Hematopoietic multipotent progenitor cell treated with erythropoietin and hydrocortisone succinate and interleukin-3 and kit ligand, for 6 days (in vitro differentiated cells): Measurements from ENCODE around the gene C4BPA.

ENCODE experiments used
- DNase-seq: peaks from one replicate; pipeline ENCODE4 v3.0.0-alpha.2; 2015

C4BPA gene

DNA sequence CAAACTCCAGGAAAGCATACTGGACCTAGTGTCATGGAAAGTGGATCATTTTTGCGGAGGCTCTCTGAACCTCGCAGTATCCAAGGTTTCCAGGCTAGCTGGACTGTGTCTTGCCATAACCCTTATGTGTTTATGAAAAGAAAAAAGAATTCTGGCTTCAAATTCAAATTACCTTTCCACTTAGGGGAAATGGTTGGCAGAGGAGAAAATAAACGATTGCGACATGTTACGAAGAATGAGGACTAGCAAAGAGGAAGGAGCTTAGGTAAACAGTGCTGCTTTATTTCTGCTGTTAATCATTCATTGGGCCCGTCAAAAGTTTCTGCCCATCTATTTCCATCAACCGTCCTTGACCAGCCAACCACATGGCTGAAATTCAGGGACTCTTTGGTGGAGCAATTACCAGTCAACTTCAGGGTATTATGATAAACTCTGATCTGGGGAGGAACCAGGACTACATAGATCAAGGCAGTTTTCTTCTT, at the start of gene C4BPA:
Gene C4BPA (plus strand): TSS at position 342 of the 482 bp plus-strand sequence. CDS start 8,793 bp downstream, outside the sequence.
- peak; percentile 40 for DNase-seq

DNA sequence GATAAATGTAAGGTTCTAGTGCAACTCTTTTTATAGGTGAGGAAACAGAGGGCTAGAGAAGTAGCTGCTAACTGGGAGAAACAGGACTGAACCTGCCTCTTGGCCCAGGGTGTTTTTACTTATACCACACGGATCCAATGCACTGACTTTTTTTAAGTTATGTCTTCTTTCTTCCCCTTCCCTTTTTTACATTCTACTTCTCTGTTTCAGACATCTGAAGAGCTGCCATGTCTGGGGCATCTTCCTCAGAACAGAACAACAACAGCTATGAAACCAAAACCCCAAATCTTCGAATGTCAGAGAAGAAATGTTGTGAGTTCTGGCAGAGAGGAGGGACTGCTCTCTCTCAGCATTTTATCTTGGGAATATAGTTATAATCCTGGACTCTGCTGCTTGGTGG, 49.5 kb upstream of the C4BPA start:
- no peak for DNase-seq

DNA sequence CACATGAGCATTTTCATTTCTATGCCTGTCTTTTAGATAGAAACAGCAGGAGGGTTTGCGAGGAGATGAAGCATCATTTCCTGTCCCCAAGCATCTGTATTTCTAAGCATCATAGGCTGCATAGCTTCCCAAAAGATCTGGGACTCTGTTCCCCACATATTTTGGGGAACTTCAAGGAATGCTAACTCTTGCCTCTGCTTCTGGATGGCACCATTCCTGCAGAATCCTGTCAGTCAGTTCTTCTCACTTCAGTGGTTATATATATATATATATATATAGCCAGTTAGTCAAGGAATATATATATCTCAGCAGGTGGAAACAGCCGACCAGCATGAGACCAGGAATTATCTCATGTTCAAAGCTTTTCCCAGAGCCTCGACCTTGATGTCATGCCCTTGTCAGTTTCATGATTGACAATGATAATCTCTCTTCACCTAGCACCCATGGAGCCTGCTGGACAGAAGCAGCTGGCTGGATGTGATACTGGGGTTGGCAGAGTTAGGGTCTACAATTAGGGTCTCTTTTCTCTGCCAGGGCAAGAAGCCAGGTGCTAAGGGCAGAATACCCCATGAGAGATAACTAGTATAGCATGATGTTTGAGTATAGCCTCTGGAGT, 48.5 kb upstream of the C4BPA start:
- DNase-seq, result no peak

DNA sequence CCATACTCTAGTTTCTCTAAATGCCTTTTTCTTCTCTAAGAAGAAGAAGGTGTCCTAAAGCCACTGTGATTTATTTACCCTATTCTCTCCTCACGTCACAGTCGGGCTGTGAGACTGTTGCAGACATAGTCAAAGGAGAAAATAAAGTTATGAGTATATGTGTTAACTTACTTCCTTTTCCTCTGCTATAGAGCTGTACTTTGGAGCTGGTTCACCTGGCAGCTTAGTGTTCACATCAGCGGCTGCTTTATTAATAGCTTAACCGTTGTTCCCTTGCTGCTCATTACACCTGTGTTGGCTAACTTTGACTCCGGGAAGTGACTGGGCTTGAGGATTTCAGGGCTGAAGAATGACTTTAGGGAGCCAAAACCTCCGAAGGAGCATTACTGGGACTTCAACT, 47.4 kb upstream of the C4BPA start:
- no peak for DNase-seq

DNA sequence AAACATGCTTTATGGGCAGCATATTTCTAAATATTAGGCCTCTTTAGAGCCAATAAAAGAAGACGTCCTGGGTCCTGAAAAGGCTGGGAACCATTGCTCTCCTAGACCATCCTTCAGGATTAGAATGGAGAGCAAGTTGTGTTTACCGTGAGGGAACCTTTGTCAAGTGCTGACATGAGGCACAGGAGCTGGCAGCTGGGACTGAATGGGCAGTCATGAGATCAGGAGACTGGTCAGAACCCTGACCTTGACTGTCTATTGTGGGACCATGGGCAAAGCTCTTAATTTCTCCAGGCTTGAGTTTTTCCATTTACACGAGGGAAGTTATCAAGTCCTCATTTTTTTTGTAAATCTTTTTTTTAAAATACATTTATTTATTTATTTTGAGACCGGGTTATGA, 45.8 kb upstream of the C4BPA start:
- DNase-seq, result no peak

DNA sequence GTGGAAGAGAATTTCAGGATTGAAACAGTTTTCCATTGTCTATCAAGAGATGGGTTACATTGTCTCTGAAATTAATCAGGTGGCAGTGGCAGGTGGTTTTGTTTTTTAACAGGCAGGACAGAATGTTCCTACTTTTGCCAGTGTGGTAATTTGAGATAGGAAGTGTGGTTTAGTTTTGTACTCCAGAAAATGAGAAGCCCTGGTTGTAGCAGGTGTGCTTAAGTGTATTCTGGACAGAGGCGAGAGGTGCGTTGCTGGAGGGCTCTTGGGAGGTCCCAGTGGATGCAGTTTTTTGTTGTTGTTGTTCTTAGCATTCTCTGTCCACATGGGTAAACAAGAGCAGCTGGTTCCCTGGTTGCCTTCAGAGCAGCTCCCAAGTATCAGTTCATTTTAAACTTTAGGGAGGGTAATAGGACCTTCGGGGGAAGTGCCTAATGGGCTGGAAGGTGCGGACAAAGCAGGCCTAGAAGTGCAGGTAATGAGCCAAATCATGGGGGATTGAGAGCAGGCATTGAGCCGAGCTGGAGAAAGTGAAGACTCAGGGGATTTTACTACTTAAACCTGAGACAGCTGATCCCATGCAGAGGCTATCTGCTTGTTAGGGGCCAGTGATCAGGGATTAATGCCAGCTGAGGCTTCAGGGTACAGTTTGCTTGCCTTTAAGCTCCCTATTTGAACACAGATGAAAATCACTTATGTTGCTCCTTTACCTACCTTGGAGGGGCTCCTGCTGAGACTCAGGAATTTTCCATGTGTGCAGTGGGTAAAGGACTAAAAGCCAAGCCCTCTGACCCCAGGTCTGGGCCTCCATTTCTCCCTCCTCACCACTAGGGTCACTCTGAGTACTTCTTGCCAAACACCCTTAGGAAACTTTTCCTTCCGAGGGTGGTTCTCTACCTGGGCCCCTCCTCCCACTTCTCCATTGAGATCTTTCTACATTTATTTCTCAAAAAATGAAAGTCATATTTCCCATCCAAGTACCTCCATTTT, 44.9 kb upstream of the C4BPA start:
- DNase-seq, result peak; percentile 28

DNA sequence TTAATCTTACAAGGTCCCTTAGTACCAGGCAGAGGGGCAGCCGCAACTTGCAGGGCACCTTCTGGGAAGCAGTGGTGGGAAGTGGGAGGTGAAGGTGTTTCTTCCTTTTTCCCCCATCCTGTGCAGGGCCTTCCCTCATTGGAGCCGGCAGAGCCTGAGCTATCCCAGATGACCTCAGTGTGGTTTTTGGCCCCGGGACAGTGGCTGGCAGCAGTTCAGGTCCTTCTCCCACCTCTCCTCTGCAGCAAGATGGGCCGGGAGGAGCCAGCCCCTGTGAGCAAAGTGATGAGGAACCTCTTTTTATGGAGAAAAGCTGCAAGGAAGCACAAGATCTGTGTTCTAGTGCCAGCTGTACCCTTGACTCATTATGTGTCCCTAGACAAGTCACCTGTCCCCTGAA, 44.2 kb upstream of the C4BPA start:
- no peak for DNase-seq

DNA sequence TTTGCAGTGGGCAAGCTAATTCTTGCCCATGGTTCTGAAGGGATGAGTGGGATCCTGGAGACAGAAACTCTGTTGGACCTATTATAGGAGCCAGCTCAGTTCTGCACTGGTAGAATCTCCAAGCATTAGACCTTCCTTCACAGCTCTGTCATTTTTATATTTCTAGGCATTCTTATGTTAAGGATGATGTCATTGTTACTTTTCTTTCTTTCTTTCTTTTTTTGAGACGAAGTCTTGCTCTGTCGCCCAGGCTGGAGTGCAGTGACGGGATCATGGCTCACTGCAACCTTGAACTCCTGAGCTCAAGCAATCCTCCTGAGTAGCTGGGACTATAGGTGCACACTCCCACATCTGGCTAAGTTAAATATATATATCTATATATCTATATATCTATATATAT, 43.4 kb upstream of the C4BPA start:
- no peak for DNase-seq

DNA sequence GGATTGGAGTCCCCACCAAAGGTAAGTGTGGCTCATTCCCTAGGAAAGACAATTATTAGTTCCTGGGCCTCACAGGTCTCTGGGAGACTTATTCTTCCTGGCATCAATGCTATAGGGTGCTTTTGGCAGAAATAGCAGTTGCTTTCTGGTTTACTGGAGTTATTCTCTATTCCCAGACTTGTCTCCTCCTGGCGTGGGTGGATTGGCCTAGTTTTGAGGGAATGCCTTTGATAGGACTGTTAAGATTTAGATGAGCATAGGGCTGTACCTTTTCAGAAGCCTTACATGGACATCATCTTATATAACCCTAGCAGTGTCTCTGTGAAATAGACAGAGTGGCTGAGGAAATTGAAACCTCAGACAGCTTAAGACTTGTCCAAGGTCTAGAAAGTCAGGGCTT, 42.0 kb upstream of the C4BPA start:
- no peak for DNase-seq

DNA sequence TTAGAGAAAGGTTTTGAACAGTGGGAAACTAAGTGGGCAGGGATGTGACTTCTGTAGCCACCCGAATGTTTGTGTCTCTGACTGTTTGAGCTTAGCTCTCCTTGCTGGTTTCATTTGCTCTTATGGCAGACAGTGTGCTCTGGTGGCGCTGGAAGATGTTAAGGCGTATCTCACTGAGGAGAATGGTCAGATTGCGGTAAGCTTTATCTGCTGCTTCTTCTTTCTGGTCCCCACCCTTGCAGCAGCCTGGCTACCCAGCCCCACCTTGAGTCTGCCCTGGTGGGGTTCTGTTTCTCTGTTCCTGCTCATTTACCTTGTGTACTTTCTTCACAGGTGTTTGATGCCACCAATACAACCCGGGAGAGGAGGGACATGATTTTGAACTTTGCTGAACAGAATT, 41.0 kb upstream of the C4BPA start:
- peak; percentile 32 for DNase-seq

DNA sequence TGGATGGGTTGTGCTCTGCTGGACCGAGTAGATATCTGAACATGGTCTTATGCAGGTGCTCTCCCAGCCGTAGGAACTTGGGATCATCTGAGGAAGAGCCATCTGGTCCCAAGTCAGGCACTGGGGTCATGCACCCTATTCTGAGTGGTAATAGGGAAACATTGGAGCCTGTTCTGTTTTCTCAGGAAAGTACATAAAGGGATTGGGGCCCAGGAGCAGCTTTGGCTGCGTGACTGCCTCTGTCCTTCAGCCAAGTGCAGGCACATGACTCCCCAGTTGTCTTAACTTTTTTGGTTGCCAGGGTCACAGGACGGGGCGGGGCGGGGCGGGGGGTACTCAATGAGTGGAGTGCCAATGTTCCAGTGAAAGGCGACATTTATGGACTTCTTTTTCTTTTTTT, 39.5 kb upstream of the C4BPA start:
- DNase-seq, result no peak

DNA sequence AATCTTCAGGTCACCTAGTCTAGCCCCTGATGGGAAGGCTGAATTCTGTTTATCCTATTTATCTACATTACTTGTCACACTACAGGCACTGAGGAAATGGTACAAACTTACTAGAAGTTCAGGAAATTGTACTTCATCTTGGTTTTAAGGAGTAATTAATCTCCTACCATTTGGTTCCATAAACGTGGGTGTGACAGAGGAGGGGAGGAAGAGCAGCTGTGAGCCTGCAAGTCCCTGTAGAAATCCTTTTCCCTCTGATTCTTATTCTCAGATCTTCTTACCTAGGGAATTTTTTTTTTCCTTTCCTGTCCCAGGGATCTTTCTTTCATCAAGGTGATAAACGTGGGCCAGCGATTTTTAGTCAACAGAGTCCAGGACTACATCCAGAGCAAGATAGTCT, 36.8 kb upstream of the C4BPA start:
- no peak for DNase-seq

DNA sequence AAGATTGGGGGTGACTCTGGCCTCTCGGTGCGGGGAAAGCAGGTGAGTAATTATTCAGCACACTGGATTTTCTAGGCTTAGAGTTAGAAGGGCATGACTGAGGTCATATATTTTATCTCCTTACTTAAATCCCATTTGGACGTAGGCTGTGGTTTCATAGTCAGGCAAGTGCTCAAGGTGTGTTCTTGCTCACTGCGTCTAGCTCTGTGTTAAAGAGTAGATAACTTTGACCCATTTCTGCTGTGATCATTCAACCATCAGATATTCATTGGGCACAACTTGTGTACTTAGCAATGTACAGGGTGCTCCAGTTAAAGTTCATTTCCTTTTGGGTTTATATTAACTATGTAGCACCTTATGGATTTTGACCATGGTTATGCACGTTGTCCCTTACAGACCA, 36.4 kb upstream of the C4BPA start:
- no peak for DNase-seq

DNA sequence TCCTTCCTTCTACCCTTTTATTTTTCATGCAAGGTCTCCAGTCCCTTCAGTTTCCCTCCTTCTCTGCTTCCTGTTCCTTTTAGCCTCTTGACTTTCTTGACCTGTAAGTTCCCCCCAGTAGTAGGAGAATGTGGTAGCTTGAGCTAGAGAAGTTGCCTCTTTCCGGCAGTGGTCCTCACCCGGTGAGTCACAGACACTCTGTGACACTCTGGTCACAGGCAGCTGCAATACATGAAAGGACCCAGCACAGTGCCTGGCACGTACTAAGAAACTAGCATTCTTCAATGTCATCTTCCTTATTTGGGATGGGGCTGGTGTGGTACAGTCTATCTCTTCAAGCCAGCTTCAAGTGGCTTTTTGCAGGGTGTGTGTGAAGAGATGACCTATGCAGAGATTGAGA, 35.0 kb upstream of the C4BPA start:
- DNase-seq, result no peak

DNA sequence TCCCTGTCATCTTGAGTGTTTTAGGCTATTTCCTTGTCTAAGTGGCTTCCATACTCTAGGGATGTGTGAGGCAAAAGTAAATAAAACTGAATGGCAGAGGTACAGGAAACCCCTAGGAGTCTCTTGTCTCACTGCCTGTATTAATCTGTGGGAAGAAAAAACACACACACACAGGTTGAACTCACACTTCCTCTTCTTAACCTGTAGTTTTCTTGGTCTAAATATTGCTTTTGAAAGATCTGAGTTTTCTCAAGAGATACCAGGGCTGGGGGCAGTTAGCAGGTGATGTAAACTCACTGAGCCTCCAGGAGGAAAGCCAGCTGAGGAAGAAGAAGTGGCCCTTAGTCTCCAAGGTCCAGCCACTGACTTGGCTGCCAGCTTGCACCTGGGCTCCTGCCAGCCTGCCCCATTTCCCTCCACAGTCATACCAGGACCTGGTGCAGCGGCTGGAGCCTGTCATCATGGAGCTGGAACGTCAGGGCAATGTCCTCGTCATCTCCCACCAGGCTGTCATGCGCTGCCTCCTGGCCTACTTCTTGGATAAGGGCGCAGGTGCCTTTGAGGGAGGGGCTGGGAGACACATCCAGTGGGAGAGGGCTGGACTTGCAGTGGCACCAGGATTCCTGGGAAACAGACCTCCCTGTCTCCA, 34.1 kb upstream of the C4BPA start:
- DNase-seq, result no peak

DNA sequence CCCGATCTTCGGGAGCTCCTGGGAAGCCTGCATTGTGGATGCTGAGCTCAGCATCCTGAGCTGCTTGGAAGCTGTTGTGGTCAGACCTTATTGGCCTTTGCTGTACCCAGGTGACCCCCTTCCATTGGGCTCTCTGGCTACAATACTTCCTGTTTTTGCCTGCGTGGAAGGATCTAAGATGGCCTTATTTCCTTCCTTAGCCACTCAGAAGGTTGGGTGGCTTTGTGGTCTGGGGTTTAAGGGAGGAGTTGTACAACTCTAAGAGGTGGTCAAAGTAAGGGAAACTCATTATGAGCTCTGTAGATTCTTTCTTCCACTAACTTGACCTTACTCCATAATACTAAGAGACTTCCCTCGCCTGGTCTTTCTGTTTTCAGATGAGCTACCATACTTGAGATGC, 33.2 kb upstream of the C4BPA start:
- peak; percentile 76 for DNase-seq

DNA sequence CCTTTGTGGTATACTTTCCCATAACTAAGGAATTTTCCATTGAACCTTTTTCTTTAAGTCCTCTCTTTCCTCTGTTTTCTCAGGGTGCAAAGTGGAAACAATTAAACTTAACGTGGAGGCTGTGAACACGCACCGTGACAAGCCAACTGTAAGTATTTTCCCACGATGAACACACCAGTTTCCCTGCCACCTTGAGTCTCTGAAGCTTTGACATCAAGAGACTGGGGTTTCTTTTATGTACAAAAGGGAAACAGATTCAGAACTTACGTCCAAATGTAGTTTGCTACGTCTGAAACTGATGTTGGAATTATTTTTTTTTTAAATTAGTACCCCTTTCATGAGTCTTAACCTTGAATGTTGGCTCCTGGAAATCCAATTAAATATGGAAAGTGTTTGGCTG, 32.6 kb upstream of the C4BPA start:
- no peak for DNase-seq

DNA sequence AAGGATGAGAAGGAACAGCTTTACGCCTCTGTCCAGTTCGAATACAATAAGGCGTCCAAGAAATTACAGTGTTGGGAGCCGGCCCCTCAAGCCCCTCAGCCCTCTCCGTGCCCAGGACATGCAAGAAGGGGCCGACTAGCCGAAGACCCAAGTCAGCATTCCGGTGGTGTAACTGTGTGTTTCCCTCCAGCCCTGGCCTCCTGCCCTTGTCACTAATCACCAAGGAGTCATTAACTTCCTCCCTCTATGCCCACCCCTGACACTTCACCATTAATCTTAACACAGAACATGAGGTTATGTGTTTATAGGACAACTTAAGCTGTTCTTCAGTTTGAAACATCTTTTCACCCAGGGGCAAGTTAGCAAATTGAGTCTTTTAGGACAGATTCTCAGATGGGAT, 31.8 kb upstream of the C4BPA start:
- no peak for DNase-seq

DNA sequence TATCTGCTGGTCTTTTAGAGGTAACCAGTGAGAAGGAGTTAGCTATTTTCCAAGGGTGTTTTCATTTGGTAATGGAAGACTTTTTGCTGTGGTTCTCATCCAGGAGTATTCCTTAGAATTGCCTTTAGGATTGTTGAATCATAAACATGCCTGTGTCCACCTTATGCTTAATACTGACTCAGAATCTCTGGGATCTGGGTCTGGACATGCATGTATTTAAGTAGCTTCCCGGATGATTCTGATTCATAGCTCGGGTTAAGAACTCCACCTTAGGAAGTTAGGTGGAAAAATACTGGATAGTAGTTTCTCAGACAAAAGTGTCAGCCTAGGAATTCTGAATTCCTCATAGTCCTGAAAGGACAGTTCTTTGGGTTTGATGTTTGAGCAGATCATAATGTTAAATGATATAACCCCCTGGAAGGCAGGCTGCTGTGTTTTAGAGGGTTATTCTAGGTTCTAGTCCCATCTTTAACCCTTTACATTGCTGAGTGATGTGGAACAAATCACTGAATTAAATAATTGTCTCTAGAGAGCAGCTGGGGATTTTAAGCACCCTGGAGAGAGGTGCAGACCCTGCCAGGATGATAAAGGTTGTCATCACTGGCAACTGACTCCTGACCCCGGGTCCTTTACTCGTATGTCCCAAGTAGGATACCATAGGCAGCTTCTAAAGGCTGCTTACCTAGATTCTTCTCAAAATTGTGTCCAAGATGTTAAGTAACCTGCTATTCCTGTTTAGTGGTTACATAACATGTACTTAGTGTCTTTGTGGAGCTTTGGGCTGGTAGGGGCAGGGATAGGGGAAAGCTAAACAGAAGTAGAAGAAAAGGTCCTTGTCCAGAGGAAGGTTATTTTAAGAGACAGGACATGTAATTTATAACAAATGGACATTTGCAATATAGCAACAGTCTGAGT, 29.9 kb upstream of the C4BPA start:
- no peak for DNase-seq

DNA sequence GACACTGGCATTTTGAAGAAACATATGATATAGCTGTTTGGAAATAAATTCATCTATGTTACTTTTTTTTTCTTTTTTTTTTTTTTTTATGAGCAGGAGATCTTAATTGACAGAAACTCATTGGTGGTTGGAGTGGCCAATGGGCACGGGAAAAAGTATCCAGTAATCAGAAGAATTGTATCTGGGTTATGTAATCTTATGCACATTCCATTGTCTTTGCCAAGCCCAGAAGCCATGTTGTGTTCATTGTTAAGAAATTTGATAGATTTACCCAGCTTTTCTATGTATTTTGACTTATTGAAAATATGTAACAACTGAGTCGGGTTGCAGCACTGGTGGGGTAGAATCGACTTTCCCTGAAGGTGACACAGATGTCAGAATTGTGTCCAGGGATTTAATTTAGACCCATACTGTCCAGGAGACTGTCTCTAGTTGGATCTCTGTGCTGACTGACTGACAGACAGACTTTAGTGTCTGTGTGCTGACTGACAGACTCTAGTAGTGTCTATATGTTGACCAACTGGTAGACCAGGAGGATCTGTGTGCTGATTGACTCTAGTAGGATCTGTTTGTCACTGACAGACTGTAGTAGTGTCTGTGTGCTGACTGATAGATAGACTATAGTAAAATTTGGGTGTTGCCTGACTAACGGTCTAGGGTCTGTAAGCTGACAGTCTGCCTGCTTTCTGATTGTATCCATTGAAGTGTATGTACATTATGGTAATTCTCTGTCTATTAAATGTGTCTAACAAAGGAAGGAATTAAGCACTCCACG, 27.7 kb upstream of the C4BPA start:
- DNase-seq, result peak; percentile 86

DNA sequence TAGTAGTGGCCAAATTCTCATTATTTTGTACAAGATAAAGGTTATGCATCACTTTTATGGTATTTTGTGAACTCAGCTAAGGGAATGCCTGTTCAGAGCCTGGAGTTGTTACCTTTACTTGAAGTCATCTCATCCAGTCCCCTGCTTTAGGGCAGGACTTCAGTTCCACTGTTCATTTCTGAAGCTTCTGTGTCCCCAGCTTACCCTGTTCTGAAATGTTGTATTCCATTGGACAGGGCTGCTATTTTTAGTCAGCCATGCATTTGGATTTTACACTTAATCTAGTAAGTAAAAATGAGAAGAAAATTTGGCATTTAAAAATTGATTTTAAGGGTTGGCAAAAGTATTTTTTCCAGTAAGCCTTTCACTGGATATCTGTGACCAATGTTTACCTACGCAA, 27.0 kb upstream of the C4BPA start:
- no peak for DNase-seq
